Keratinocyte (primary cell): ENCODE results near the gene PDZD7.
A peak's percentile ranks its signal among the peaks of the same experiment; 100 is the strongest.

ENCODE experiments used
- EZH2 ChIP-seq: IDR thresholded peaks from one replicate; pipeline ENCODE4 v1.6.1; 2012; ENCODE audit warnings: inconsistent platforms, mild to moderate bottlenecking, low read length, moderate library complexity
- TF ChIP-seq, protein P1 (sequence below), 3 experiments: IDR thresholded peaks in 1 of 3; conservative IDR thresholded peaks in 1 of 3; optimal IDR thresholded peaks in 1 of 3; 2 replicates in 2 of 3; 3 replicates in 1 of 3; pipeline versions ENCODE3 to v1.5.1; 2011; ENCODE audit warnings: low read length in 3 of 3, mild to moderate bottlenecking in 3 of 3, moderate library complexity in 2 of 3, control low read depth in 1 of 3, inconsistent platforms in 1 of 3; ENCODE audit not compliant: insufficient read depth in 2 of 3; ENCODE audit errors: extremely low read depth in 1 of 3

DNA sequence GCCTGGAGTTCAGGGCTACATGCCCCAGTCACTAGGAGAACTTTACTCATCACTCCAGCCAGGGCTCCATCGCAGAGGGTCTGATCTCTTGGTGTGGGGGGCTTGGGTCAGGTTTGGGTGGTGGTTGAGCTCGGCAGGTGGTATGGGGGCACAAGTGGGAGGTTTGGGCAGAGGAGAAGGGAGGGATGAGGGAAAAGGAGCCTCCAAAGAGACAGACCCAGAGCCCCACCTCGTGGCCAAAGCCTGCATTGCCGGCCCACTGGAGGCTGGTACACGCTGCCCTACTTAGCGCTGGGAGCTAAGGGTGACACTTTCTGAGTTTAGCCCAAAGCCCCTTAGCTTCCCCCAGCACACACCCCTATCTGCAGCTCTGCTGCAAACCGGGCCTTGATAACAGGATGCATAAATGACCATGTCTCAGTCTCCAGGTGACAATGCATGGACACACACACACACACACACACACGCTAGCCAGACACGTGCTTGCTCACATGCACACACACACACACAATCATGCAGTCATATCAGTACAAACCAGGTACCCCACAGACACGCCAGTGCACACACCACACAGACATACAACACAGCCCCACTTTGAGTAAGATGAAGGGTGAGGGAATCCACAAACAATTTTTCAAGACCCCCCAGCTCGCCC lies 16.6 kb downstream of the PDZD7 start:
- TF ChIP-seq, protein P1, sequence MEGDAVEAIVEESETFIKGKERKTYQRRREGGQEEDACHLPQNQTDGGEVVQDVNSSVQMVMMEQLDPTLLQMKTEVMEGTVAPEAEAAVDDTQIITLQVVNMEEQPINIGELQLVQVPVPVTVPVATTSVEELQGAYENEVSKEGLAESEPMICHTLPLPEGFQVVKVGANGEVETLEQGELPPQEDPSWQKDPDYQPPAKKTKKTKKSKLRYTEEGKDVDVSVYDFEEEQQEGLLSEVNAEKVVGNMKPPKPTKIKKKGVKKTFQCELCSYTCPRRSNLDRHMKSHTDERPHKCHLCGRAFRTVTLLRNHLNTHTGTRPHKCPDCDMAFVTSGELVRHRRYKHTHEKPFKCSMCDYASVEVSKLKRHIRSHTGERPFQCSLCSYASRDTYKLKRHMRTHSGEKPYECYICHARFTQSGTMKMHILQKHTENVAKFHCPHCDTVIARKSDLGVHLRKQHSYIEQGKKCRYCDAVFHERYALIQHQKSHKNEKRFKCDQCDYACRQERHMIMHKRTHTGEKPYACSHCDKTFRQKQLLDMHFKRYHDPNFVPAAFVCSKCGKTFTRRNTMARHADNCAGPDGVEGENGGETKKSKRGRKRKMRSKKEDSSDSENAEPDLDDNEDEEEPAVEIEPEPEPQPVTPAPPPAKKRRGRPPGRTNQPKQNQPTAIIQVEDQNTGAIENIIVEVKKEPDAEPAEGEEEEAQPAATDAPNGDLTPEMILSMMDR (optimal IDR thresholded peaks at IDR 0.05 in 1 of 3, IDR thresholded peaks at IDR 0.05 in 1 of 3, conservative IDR thresholded peaks at IDR 0.05 in 1 of 3; ENCODE audit: extremely low read depth in 1 of 3, insufficient read depth in 2 of 3, low read length in 3 of 3): peak; percentile 91 to 97 (median 97)
- no peak for TF ChIP-seq EZH2
